SK-N-MC (cell line): ENCODE data around the gene PBX1.

Experiments
- EZH2 ChIP-seq: fragments of 200-600 bp; sonication (generic); IDR thresholded peaks from one replicate; pipeline ENCODE4 v1.6.1; 2017; ENCODE audit warnings: antibody characterized with exemption
- FOXP2 ChIP-seq: optimal IDR thresholded peaks from 2 replicates; pipeline ENCODE3; 2011; ENCODE audit warnings: mild to moderate bottlenecking, moderate library complexity; ENCODE audit not compliant: insufficient read depth; ENCODE audit errors: extremely low read length, control extremely low read depth
- POLR2AphosphoS5 ChIP-seq: IDR thresholded peaks from 2 replicates; pipeline ENCODE4 v1.6.1; 2012; ENCODE audit warnings: mild to moderate bottlenecking, low read depth, low read length, borderline replicate concordance

DNA sequence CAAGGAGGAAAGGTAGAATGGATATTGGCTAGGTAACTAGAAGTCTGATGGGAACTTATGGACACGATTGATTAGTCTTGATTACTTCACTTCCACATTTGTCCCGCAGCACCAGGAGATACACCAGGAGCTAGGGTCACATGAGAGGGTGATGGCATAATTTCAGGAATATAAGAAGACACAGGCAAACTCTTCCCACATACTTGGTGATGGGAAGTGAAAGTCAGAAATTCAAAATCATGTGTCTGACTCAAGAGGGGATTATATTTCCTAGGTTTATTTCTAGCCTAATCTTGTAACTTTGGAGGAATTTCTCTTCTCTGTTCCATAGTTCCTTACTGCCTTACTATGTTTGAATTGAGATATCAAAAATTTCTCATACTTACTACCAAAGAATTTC, 185.0 kb downstream of the PBX1 start:
- TF ChIP-seq EZH2 (no peak), POLR2AphosphoS5 (no peak), FOXP2 (no peak)
